Ureter (tissue), 1 donor: ENCODE measurements around the gene NTF3. TPM values are rescaled to one million over a fixed set of nuclear protein-coding genes. Genes with fewer than 3 reads are reported as not detected.

Experiments
- DNase-seq: peaks from one replicate; pipeline ENCODE4 v3.0.0-alpha.2; 2020; ENCODE audit warnings: low spot score
- total RNA-seq: library from RNA; stranded (reverse); gene quantifications from one replicate; pipeline ENCODE4 v1.2.4, GENCODE V29; 2023
- donor health status: DM: yes; HTN: yes; CAD: no.

The NTF3 gene
- total RNA-seq, 1 donor from 2014 or later, result 6.1 TPM

DNA sequence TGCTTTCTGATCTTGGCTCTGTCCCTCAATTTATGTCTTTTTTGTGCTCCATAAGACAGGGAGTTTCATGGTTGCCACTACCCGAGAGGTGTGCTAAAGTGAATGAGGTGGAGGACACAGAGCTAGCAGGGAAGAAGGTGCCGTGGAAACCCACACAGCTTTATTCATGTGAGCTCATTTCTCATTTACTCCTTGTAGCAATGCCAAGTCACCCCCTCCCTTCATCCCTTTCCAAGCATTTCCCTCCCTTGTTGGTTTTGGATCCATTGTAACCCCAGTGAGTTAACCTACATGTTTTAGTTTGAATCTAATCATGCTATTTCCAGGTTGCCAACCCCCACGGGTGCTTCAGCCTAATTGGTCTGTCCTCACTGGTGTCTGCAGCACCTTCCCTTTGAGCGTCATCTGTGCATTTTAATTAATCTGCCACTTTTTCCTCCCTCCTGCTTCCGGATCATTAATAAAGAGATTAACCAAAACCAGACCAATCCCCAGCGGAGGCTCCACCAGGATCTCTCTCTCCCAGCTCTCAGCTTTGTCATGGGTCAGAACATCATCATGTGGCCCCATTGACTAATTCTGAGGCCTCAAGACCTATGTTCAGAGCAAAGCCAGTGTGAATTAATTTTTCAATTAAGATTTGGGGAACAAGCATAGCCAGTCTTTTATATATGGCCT, 56.2 kb downstream of the NTF3 start:
- DNase-seq, result no peak

DNA sequence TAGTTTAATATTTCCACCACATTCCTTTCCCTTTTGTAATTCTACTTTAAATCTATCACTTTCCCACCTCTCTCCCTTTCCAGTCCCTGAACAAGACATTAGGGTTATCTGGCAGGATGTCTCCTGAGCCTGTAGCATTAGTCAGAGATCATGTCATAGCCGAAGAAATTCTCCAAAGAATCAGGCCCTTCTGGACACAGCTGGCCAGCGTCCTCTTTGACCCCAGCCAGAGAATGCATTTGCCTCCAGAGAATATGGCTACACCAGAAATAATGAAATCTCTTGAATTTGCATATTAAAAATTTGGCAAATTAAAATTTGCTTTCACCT, 56.7 kb downstream of the NTF3 start:
- DNase-seq, result no peak

DNA sequence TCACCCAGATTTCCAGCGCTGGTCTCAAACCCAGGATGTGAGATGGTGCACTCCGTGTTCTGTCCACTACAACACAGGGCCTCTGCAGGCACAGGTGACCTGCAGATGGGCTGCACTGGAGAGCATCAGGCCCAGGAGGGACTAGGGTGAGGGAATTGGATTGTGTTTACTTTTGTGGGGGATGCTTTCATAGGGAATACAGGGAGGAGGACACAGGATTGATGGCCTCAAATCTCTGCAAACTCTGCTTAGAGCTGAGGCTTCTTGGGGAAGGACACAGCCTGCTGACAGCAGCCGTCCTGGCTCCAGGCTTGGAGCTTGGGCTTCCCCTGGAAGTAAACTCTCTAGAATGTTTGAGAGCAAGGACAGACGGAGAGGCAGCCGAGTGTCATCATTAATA, 57.1 kb downstream of the NTF3 start:
- DNase-seq, result no peak

DNA sequence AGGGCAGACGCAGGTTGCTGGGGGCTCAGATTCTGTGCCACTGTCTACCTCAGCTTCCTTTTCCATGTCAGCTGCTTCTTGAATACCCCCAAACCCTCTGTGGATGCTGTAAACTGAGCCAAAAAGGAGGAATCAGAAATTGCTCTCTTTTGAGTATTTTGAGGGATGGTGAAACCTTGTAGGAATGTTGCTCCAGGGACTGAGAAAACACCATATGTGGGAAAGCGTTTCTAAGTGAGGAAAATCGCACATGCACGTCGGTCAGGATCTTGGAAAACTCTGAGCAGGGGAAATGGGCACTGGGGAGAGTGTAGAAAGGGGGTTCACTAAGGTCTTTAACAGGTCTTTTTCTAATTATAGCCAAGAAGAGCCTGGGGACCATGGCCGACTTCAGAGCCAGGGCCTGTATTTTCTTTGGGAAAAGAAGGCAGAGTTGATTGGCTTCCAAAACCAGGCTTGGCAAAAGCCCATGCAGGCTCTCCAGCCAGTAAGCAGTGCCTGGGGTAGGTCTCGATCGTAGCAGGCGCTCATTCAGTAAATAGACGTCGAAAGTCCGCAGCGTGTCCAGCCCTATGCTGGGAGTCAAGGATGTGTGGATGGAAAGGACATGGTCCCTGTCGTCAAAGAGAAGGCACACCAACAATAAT, 58.0 kb downstream of the NTF3 start:
- peak; percentile 52 for DNase-seq

DNA sequence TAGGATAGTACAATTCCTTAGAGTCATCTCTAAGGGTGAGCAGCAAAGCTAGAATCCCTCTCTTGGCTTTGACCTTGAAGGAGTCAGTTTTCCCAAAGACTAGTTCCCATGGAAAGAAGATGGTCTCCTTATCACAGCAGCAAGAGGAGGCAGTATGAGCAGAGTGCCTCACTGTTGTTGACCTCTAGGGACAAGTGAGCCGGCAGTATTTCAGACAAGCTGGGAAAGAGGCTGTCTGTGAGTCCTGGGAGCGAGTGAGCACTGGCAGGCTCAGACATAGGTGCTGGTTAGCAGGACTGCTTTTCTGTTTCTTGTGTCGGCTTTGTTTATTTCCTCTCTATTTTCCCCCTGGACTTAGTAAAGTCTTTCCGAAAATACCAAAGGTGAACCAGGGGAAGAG, 60.7 kb downstream of the NTF3 start:
- no peak for DNase-seq

DNA sequence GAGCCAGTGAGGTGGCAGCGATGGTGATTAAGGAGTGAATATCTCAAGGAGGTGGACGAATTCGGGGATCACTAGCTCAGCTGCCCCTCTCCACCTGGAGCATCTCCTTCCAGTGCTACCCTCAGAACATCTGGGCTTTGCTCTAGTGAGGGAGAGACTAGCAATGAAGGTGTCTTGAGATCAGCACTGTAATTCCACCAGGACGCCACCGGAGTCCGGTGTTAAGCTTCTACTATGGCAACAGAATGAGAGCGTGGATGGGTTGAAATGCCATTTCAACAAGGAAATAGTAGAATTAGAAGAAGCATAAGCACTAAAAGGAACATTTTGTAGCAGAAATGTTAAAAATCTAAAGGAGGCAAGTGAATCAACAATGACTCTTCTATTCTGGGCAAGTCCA, 61.1 kb downstream of the NTF3 start:
- DNase-seq, result no peak

DNA sequence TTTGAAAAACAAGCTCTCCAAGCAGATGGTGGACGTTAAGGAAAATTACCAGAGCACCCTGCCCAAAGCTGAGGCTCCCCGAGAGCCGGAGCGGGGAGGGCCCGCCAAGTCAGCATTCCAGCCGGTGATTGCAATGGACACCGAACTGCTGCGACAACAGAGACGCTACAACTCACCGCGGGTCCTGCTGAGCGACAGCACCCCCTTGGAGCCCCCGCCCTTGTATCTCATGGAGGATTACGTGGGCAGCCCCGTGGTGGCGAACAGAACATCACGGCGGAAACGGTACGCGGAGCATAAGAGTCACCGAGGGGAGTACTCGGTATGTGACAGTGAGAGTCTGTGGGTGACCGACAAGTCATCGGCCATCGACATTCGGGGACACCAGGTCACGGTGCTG, 62.4 kb downstream of the NTF3 start:
- no peak for DNase-seq

DNA sequence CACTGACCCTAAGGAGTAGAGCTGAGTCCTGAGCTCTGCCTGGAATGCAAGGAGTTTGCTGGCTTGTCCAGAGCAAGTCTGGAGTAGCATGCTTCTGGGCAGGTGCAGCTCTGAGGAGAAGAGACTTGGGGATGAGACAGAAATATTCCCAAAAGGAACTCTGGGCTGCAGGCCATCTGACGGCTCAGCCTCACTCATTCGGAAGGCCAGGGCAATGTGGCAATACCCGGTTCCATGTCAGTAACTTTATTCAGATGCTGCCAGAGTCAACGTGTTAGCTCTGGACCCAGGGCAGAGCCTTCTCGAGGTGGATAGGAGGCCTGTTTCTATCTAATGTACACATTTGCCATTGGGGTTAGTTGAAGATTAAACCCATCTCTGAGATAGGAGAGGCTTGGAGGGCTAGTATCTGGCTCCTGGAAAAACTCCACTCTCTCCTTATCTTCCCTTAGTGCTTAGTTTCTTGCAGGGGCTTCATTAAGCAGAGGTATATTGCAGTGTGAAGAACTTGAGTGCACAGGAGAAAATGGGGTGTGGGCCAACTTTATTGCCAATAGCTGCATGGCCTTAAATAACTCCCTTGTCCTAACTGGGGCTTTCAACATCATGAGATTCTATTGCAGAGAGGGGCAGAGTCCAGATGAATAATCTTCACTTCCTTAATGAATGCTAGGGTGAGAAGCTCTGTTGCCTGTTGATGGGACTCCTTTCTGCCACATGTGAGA, 65.6 kb downstream of the NTF3 start:
- DNase-seq, result no peak

DNA sequence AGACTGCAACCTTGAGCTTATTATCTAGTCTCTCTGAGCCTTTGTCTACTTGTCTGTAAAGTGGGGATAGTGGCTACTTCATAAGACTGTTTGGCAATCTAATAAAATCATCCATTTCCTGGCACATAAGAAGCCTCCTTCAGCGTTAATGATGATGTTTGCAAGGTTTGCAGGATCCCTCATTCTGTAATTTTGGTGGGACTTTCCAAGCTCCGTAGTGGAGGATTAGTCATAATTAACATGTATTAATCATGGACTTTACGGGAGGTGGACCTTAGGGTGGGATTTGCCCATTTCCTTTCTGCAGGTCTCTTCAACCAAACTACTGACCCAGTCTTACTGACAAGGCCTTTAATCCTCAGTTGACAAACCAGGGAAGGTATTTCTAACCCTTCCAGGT, 66.2 kb downstream of the NTF3 start:
- DNase-seq, result no peak

DNA sequence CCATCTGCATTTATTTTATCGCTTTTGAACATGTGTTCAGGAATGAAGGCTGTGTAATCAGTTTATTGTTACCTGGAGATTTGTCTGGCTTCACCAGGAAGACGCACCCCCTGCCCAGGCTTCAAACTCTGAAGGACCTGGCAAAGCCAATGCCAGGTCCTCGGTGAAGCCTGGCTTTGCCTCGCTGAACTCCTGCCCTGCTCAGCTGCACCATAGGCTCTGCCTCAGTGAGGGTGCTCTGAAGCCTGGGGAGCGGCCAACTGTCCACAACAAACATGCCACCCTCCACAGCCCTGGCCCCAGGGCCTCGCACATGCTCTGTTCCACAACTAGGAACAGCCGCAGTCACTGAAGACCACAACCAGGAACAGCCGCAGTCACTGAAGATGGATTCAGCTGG, 66.9 kb downstream of the NTF3 start:
- no peak for DNase-seq

DNA sequence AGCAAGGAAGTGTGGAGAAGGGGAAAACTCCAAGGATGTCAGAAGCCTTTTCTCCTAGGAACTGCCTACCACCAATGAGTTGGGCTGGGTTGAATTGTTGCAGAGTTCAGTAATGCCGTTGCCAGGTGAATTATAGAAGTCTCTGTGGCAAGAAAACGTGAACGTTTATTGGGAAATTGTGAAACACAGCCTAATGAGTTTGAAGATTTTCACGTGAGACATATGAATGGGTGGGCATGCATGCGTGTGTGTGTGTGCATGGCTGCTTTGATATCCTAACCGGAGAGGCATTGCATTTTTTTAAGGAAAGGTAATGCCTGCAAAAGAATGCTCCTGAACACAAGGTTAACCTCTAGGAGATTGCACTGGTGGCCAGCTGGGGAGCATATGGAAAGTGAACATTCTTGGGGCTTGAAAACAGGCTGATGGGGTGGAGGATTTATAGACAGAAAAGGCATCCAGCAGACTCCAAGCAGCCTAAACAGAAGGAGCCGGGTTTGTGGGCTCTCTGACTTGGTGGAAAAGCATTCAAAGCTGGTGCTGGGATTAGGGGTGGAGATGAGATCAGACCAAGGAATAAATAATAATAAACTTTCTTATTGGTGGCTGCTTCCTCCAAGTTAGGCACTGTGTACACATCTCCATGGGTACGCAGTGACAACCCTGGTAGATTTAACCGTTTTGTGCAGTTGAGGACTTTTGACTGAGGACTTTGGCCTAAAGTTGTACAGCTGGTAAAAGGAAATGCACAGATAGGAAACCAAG, 67.8 kb downstream of the NTF3 start:
- no peak for DNase-seq

DNA sequence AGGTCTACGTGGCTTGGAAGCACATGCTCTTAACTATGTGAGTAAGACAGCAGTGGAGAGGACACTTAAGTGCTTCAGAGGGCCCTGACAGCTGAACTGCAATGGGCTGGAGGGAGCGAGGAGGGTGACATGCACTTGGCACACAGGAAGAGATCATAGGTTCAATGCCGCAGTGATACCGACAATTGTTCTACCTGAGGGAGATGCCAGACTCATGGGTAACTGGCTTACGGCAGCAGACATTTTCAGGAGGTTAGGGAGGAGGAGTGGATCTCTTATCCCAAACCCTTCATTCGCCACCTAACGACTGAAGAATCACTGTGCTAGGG, 68.4 kb downstream of the NTF3 start:
- no peak for DNase-seq

DNA sequence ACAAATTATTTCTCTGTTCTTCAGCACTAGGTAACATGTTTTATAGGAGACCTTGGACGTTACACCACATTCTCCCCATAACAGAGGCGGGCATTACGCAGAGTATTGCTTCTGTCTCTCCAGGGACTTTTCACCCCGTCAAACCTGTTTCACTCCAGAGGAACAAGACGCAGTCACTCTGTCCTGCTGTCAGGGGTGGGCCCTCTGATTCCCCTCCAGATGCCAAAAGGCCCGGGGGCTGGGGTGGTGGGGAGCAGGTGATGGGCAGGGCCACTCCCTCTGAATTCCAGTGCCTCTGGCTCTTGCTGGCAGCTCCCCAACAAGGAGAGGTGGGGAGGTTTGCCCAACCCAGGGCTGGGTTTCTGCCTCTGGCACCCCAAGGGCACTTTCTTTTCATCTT, 71.9 kb downstream of the NTF3 start:
- no peak for DNase-seq

DNA sequence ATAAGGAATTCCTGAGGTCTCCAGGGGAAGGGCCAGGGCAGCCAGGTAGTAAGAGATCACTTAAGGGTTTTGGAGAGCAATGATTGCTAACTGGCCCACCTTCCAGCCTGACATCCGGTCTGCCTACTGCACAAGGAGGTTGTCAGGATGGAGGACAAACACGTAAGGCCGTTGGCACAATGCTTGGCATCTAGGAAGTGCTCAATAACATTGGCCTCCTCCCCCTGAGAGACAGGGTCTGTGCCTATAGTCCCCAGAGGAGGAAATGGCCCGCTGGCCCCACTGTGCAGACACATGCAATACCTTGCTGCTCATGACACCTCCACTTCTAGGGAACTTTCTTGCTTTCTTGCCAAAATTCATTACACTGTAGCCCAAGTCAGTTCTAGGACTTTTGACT, 73.2 kb downstream of the NTF3 start:
- DNase-seq, result peak; percentile 12

DNA sequence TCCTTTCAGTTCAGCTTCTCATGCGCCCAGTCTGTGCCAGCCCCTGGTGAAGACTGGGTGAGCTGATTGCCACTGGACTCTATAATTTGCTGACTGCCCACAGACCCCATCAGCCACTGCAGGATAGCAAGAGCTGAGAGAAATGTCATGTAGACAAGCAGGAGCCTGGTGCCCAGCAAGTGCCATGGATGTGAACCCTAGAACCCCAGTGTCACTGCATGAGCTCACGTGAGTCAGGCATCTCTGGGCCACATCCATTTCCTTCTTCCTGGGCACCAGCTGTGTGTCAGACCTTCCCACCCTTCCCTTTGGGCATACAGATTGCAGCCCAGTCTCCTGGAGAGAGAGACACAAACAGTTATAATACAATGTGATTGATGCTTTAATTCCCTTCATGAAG, 73.8 kb downstream of the NTF3 start:
- DNase-seq, result peak; percentile 25

DNA sequence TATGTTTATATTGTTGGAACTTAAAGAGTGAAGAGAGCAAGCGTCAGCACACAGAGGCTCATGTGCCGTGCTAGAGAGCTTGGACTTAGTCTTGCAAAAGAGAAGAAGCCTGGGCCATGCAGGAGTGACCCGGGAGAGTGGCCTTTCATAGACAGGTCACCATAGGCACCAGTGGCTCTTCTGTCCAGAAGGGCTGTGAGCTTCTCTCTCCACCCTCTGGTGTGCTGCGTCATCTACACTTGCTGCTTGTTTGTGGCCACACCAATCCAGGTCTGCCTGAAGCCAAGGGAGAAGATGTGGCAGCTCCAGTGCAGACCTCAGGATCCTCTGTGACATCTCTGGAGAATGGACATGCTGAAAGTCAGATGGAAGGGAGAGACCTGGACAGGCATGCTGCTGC, 74.4 kb downstream of the NTF3 start:
- peak; percentile 33 for DNase-seq

DNA sequence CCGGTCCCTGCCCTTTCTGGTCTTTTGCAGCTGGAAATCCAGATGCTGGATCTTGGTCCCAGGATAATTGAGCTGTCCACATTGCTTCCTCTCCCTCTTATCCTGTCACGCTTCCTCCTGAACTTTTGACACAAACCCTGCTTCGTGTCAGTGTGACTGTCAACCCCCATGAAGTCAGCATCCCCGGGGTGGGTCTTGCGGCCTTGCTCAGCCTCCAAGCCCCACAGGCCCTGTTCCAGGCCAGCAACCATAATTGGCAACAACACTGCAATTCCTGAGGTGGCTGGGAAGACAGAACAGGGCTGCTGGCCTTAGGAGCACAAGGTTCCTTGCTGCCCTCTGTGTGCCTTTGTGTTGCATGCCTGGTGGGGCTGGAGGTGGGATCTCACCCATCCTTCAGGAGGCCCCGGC, 74.9 kb downstream of the NTF3 start:
- peak; percentile 35 for DNase-seq

DNA sequence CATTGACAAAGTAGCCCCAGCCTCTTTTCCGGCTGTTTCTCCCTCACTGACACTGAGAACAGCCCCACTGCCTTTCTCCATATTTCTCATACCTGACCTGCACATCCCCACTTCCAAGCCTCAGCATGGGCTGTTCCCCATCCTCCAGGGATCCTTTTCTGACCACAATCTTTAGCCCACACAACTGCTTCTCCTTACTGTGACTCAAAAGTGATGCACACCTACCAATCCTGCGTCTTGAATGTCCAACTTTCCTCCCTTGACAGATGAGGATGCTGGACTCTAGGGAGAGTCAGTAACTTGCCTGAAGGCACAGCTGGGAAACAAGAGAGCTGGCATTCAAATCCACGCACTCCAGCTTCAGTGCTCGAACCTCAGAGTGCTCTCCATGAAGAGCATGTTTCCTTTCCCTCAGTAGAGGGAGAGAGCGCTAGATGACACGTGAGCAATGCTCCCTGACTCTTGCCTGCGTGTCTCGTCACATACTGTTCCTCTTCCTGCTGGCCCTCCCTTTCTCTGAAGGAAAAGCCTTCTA, 75.6 kb downstream of the NTF3 start:
- peak; percentile 13 for DNase-seq

DNA sequence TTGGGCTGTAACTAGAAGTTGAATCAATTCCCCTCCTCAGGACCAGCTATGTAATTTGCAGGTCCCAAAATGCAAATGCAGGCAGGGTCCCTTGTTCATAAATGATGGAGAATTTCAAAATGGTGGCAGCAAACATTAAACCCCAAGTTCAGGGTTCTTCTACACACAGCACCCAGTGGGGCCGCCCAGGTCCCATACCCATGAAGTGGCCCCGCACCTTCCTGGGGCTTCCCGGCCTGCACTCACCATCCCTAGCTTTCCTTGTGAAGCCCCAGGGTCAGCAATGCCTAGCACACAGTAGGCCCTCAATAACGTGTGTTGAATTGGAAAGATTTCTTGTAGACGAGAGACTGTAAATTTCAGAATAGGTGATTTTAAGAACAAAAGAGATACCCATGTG, 76.0 kb downstream of the NTF3 start:
- no peak for DNase-seq

DNA sequence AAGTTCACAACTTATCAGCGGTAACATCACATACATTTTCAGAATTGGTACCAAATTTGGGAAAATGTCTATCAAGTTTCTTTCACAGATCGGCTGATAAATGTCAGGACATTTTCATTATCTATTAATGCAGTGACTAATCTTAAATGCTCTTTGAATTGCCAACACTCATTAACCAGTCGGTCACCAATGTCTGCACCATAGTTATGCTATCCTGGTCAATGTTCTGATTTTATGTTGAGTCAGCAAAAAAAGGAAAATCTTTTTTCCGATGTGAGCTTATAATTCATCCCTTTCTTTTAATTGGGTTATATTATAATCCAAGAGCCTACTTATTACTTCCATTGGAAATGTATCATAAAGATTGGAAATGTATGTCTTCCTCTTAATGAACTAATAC, 77.2 kb downstream of the NTF3 start:
- DNase-seq, result no peak

DNA sequence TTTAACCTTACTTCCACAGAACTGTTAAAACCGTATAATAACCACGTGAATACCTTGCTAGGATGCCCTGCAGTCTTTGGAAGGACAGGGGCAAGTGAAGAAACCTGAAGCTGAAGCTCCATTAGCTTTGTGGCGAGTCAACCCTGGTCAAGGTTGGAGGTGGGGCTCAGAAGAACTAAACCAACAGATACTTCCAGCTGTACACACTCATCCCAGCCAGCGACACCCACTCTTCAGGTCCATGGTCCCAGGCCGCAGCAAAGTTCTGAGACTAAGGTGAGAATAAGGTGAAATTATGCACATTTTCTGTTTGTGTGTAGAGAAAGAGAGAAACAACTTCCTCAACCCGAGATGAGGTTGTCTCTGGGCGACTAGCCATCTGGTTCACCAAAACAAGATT, 77.6 kb downstream of the NTF3 start:
- no peak for DNase-seq

DNA sequence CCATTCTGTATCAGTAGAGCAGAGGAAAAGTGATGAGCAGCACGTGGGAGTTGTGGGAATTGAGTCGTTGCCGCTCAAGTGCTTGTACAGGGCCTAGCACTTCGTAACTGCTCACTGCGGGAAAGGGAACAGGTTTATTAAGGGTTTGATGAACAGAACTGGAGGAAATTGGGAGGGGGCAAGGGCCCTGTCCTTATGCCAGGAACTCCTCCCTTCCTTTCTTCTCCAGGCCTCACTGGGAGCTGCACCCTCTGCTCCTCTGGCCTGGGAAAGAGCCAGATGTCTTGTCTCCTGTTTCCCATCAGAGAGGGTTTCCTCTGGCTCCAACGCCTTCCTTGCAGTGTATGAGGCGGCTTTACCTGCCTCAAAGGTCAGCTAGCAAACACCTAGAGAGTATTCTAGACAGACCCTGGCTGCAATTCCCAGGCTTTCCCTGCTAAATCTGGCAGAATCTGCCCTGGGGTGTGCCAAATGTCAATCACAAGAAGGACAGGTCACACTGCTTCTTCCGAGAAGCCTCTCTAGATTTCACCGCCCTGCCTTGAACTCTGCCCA, 78.4 kb downstream of the NTF3 start:
- peak; percentile 29 for DNase-seq
